Measurements from ENCODE around the gene MT1H.
"Not testable (repeated sequence)": the region's sequence is repeated elsewhere in the genome, so short reads cannot be mapped to it uniquely, and the experiment has no call there.

The MT1H gene

DNA sequence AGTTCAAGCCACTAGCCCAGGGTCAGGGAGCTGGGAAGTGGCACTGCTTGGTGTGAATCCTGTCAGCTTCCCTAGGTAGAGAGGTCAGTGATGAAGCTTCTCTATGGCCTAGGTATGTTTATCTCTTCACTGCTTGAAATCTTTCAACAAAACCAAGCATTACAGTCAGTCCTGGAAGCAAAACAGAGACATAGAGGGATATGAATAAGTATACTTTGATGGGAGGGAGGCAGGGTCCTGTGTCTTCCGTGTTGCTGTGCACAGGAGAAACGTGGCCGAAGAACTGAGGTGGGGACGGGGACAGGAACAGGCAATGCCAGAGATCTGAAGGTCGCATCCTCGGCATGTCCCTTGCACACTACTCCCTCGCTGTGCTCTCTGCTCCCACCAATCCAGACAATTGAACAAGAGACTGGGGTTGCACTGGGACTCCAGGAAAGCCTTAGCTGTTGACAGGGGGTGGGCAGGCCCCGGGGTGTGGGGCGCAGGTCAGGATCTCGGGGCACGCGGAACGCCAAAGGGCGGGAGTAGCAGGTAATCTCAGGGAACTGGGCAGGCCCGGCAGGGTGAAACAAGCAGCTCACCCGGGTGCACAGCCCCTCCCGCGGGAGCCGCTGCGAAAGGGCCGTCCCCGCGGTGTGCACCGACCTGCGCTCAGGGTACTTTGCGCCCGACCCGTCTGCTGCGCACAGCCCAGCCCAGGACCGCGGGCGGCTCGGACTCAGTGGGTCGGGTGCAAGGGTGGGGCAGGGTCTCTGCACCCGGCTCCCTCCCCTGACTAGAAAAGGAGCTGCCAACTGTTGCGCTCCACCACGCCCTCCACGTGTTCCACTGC lies at the start of gene MT1H:
Gene MT1H, plus strand, starts transcription at position 810 of the 835 bp plus-strand sequence. CDS start 71 bp downstream, outside the sequence.
- no peak for DNase-seq

- no peak for DNase-seq
These were observed 49.2 kb upstream of the MT1H start for GRCh38 chr16:56620339-56620897.

DNA sequence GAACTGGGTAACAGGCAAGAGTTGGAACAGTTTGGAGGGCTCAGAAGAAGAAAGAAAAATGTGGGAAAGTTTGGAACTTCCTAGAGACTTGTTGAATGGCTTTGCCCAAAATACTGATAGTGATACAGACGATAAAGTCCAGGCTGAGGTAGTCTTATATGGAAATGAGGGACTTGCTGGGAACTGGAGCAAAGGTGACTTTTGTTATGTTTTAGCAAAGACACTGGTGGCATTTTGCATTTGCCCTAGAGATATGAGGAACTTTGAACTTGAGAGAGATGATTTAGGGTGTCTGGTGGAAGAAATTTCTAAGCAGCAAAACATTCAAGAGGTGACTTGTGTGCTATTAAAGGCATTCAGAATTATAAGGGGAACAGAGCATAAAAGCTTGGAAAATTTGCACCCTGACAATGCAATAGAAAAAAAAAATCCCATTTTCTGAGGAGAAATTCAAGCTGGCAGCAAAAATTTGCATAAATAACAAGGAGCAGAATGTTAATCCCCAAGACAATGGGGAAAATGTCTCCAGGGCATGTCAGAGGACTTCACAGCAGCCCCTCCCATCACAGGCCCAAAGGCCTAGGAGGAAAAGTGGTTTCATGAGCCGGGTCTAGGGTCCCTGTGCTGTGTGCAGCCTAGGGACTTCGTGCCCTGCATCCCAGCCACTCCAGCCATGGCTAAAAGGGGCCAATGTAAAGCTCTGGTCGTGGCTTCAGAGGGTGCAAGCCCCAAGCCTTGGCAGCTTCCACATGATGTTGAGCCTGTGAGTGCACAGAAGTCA lies 47.8 kb upstream of the MT1H start:
- DNase-seq, result not testable (repeated sequence)

DNA sequence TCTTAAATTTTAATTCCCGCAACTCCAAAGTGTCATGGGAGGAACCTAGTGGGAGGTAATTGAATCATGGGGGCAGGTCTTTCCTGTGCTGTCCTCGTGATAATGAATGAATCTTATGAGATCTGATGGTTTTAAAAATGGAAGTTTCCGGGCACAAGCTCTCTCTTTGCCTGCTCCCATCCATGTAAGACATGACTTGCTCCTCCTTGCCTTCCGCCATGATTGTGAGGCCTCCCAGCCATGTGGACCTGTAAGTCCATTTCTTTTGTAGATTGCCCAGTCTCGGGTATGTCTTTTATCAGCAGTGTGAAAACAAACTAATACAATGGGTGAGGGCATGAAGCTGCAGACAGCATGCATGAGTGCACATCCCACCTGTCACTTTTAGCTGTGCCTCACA lies 46.4 kb upstream of the MT1H start:
- DNase-seq, result not testable (repeated sequence)

- no peak for DNase-seq
These were observed 46.0 kb upstream of the MT1H start for GRCh38 chr16:56623637-56624036.

- peak; percentile 78 for DNase-seq
These were observed 44.3 kb upstream of the MT1H start, which contains the start of gene MT1E for GRCh38 chr16:56625140-56625942. MT1E (plus strand) TSS chr16:56625781; CDS start chr16:56625852, 71 bp downstream.

GRCh38 chr16:56625943-56626654 lies 43.5 kb upstream of the MT1H start:
- DNase-seq, result no peak

GRCh38 chr16:56626685-56627084 lies 42.9 kb upstream of the MT1H start:
- DNase-seq, result no peak

DNA sequence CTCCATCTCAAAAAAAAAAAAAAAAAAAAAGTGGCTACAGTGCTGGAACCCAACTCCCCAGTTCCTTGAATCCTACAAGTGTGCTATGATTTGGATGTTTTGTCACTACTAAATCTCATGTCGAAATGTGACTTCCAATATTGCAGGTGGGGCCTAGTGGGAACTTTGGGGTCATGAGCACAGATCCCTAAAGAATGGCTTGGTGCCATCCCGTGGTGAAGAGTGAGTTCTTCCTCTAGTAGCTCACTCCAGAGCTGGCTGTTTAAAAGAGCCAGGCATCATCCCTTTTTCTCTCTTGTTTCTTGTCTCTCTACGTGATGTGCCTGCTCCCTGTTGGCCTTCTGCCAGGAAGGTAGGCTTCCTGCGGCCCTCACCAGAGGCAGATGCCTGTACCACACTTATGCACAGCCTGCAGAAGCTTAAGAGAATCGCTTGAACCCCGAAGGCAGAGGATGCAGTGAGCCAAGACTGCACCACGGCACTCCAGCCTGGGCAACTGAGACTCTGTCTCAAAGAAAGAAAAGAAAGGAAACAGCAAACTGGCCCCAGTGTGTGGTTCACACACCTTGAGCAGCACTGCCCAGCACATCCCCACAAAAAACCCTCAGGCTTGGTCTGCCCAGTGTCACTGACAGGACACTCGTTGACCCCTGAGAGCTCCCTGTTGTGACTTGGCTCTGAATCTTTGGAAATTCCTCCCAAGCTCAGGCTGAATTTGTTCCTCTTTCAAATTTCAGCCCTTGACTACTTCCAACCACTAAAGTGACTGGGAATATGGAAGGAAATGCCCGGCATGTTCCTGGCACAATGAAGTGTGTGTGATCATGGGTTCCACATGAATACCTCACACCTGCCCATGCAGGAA lies 40.9 kb upstream of the MT1H start:
- no peak for DNase-seq

GRCh38 chr16:56629531-56629930 lies 40.1 kb upstream of the MT1H start:
- DNase-seq, result no peak

DNA sequence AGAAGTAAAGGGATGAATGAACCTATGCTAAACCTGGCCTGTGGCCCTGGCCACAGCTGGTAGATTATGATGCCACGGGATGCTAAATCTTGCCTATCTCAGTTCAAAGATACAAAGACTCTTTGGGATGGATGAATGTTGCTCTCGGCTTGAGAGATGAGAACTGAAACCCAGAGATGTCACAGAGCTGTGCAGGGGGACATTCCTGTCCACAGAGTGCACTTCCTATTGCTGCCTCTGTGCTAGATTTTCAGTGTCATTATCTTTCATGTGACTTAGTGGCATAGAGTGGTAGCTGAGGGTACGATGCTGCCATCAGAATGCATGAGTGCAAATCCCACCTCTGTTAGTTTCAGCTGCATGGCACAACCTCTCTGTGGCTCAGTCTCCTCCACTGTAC lies 39.5 kb upstream of the MT1H start:
- no peak for DNase-seq

DNA sequence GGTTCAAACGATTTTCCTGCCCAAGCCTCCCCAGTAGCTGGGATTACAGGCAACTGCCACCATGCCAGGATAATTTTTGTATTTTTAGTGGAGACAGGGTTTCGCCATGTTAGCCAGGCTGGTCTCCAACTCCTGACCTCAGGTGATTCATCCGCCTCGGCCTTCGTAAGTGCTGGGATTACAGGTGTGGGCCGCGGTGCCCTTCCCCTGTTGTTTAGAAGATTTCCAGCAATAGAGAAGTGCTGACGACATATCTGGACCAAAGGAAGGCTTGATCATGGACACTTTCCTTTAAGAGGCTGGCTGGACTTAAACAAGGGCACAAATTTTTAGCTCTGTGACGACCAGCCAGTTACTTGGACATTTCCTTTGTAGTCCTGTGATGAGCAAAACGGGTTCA lies 38.4 kb upstream of the MT1H start:
- no peak for DNase-seq

- no peak for DNase-seq
These were observed 37.8 kb upstream of the MT1H start for GRCh38 chr16:56631832-56632155.

DNA sequence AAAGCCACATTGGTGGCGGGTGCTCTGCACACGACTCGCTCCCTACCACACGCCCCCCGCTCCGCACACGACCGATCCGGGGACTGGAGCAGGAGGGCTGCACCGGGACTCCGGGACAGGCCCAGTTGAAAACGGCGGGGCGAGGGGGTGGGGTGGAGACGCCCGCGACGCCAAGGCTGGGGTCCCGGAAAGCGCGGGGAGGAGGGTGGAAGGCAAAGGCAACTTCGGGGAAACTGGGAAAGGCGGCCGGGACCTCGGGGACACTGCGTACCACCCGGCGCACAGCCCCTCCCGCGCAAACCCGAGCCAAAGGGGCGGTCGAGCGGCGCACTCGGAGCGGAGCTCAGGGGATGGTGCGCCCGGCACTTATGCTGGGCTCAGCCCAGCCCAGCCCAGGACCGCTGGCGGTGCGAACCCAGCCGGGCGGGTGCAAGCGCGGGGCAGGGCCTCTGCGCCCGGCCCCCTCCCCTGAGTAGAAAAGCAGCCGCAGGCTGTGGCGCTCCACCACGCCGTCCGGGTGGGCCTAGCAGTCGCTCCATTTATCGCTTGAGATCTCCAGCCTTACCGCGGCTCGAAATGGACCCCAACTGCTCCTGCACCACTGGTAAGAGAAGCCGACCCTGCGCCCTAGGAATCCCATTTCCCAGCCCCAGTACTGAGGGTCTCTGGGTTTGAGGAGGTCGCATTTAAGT lies 37.3 kb upstream of the MT1H start, which contains the start of gene MT1M:
Gene MT1M, plus strand, starts transcription at position 504 of the 692 bp plus-strand sequence. Its CDS starts 73 bp downstream, at position 577.
- DNase-seq, result peak; percentile 24

- DNase-seq, result no peak
These were observed 36.7 kb upstream of the MT1H start for GRCh38 chr16:56632848-56633365.

DNA sequence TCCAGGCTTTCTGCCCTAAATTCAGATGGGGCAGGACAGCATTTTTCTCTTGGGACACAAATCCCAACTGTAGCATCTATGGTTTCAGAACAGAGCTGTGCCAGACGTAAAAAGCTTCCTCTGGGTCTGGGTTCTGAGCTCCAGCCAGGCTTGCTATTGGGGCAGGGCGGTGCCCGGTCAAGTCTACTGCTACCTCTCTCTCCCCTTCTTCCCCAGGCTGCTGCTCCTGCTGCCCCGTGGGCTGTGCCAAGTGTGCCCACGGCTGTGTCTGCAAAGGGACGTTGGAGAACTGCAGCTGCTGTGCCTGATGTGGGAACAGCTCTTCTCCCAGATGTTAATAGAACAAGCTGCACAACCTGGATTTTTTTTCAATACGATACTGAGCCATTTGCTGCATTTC lies 36.1 kb upstream of the MT1H start:
- no peak for DNase-seq

GRCh38 chr16:56634715-56635440 lies 34.7 kb upstream of the MT1H start:
- no peak for DNase-seq

DNA sequence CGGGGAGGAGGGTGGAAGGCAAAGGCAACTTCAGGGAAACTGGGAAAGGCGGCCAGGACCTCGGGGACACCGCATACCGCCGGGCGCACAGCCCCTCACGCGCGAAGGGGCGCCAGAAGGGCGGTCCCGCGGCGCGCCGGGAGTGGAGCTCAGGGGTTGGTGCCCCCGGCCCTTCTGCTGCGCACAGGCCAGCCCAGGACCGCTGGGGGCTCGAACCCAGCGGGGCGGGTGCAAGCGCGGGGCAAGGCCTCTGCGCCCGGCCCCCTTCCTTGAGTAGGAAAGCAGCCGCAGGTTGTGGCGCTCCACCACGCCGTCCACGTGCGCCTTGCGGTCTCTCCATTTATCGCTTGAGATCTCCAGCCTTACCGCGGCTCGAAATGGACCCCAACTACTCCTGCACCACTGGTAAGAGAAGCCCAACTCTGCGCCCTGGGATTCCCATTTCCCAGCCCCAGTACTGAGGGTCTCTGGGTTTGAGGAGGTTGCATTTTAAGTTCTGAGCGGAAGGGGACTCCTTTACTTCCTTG lies 34.1 kb upstream of the MT1H start:
- DNase-seq, result no peak
